ENCODE results near the gene SLC40A1. TPM values are rescaled to one million over a fixed set of nuclear protein-coding genes. Genes with fewer than 3 reads are reported as not detected.

SLC40A1 gene
- total and polyA plus RNA-seq, 2 of the 13 experiments (the other 11 are each of a cell fraction or from before 2014, with no cell fraction given): 10.6 to 24.9 TPM

GRCh38 chr2:189599245-189599644, 18.7 kb upstream of the SLC40A1 start:
- FAIRE-seq: no peak

GRCh38 chr2:189595417-189595816, 14.8 kb upstream of the SLC40A1 start:
- Histone ChIP-seq H3K27ac (ENCODE audit: extremely low read length, insufficient read depth, low read length) (no peak overlapping the region), H4K20me1 (ENCODE audit: insufficient read depth, low read length) (no peaks in the 10 kb centered on the region), H3K9ac (ENCODE audit: insufficient read depth, low read depth, low read length) (no peak overlapping the region), H3K9me3 (ENCODE audit: low read length) (no peaks in the 10 kb centered on the region), H3K79me2 (ENCODE audit: insufficient read depth, low read length) (no peaks in the 10 kb centered on the region), H2AFZ (ENCODE audit: low read length) (no peak overlapping the region), H3K36me3 (replicated peaks in 1 of 2; ENCODE audit: control insufficient read depth in 1 of 2, insufficient read depth in 2 of 2, low read length in 2 of 2) (no peaks in the 10 kb centered on the region), H3K4me3 (replicated peaks in 1 of 3; ENCODE audit: insufficient read depth in 1 of 3, low read depth in 2 of 3, low read length in 3 of 3) (no peak overlapping the region), H3K4me1 (ENCODE audit: insufficient read depth, low read length) (no peaks in the 10 kb centered on the region), H3K4me2 (ENCODE audit: low read depth, low read length) (no peak overlapping the region), H3K27me3 (ENCODE audit: control insufficient read depth in 1 of 2, insufficient read depth in 2 of 2, low read length in 2 of 2) (no peaks in the 10 kb centered on the region; a peak in 1 of 5 replicates)
- in situ Hi-C loops (cut with HindIII; ENCODE audit: extremely low pct_ligation_motif_present, low pct_unique_long_range_greater_than_20kb): no loop called here
- BruUV-seq (replicated peaks): no TSS peak
- intact Hi-C loops (cut with micrococcal nuclease; ENCODE audit: unreplicated experiment): no loop called here
- no peak for FAIRE-seq
- no peak for ATAC-seq
- ChIA-PET POLR2A (interaction anchor here (1.0 kb wide), 1 partner anchor 15 kb away, joined by 3 read pairs; the partner anchor contains the start of gene SLC40A1), CTCF (ENCODE audit: low intra/inter-chr PET ratio, low total read pairs) (no interaction called here)
- WGBS (ENCODE audit: low lambda C conversion rate): 20% methylated on average over 3 of the region's 3 CpGs
- TF ChIP-seq ZNF263 (CRISPR knock-in tag; IDR thresholded peaks at IDR 0.05): no peak
- no peak for TF ChIP-seq TFAP4 (IDR thresholded peaks at IDR 0.05; ENCODE audit: borderline replicate concordance, low read depth)
- TF ChIP-seq ZNF891 (CRISPR knock-in tag; IDR thresholded peaks at IDR 0.05): no peak
- no peak for TF ChIP-seq FOXK1 (CRISPR knock-in tag; IDR thresholded peaks at IDR 0.05; ENCODE audit: borderline replicate concordance, low read depth)
- TF ChIP-seq ZNF580 (CRISPR knock-in tag; IDR thresholded peaks at IDR 0.05; ENCODE audit: borderline replicate concordance, low read depth): no peak
- TF ChIP-seq HNF4A (CRISPR knock-in tag; IDR thresholded peaks at IDR 0.05): no peak
- no peak for TF ChIP-seq ZNF44 (CRISPR knock-in tag; IDR thresholded peaks at IDR 0.05)
- no peak for DNase-seq (ENCODE audit: low spot score)

More at GRCh38 chr2:189599245-189599644, 18.7 kb upstream of the SLC40A1 start:
- no peak overlapping the region for H3K4me2 ChIP-seq (ENCODE audit: low read depth, low read length)
- H3K36me3 ChIP-seq (replicated peaks in 1 of 2; ENCODE audit: control insufficient read depth in 1 of 2, insufficient read depth in 2 of 2, low read length in 2 of 2): no peaks in the 10 kb centered on the region
- no peak overlapping the region for H2AFZ ChIP-seq (ENCODE audit: low read length)
- H3K79me2 ChIP-seq (ENCODE audit: insufficient read depth, low read length): no peaks in the 10 kb centered on the region
- intact Hi-C loops (cut with micrococcal nuclease; ENCODE audit: unreplicated experiment): no loop called here
- no peaks in the 10 kb centered on the region for H4K20me1 ChIP-seq (ENCODE audit: insufficient read depth, low read length)
- H3K4me1 ChIP-seq (ENCODE audit: insufficient read depth, low read length): no peaks in the 10 kb centered on the region
- POLR2A ChIA-PET: interaction anchor here (1.0 kb wide), 1 partner anchor 19 kb away, joined by 3 read pairs; the partner anchor contains the start of gene SLC40A1
- no peak overlapping the region for H3K27ac ChIP-seq (ENCODE audit: extremely low read length, insufficient read depth, low read length)
- H3K9ac ChIP-seq (ENCODE audit: insufficient read depth, low read depth, low read length): no peak overlapping the region
- DNase-seq (ENCODE audit: low spot score) (no peak), ATAC-seq (no peak)
- TF ChIP-seq PAWR (CRISPR knock-in tag; IDR thresholded peaks at IDR 0.05; ENCODE audit: borderline replicate concordance) (no peak), PHB2 (IDR thresholded peaks at IDR 0.05; ENCODE audit: partially characterized antibody) (no peak), KDM4B (CRISPR knock-in tag; IDR thresholded peaks at IDR 0.05) (no peak), ZBTB20 (CRISPR knock-in tag; IDR thresholded peaks at IDR 0.05; ENCODE audit: borderline replicate concordance, low read depth) (no peak), ATF7-NPFF (CRISPR knock-in tag; IDR thresholded peaks at IDR 0.05; ENCODE audit: low read depth) (no peak), MTERF4 (CRISPR knock-in tag; IDR thresholded peaks at IDR 0.05) (no peak), ZFX (CRISPR knock-in tag; IDR thresholded peaks at IDR 0.05; ENCODE audit: low read depth) (no peak), ZNF570 (CRISPR knock-in tag; IDR thresholded peaks at IDR 0.05; ENCODE audit: borderline replicate concordance) (no peak)
- no peak overlapping the region for H3K4me3 ChIP-seq (replicated peaks in 1 of 3; ENCODE audit: insufficient read depth in 1 of 3, low read depth in 2 of 3, low read length in 3 of 3)
- 2% methylated on average over 1 of the region's 1 CpG for WGBS (ENCODE audit: low lambda C conversion rate)
- in situ Hi-C loops (cut with HindIII; ENCODE audit: extremely low pct_ligation_motif_present, low pct_unique_long_range_greater_than_20kb): no loop called here
- CTCF ChIA-PET (ENCODE audit: low intra/inter-chr PET ratio, low total read pairs): no interaction called here
- H3K9me3 ChIP-seq (ENCODE audit: low read length): no peaks in the 10 kb centered on the region
- no TSS peak for BruUV-seq (replicated peaks)
- H3K27me3 ChIP-seq (ENCODE audit: control insufficient read depth in 1 of 2, insufficient read depth in 2 of 2, low read length in 2 of 2): no peaks in the 10 kb centered on the region; a peak in 1 of 5 replicates
